Measurements from ENCODE around the gene TBC1D16. TPM values are rescaled to one million over a fixed set of nuclear protein-coding genes. Genes with fewer than 3 reads are reported as not detected.

The TBC1D16 gene
- total and polyA plus RNA-seq, 10 of the 15 experiments (the other 5 are each of a cell fraction or from before 2014, with no cell fraction given), result 0.01 to 0.13 (median 0.06) TPM; not detected in 3

- Histone ChIP-seq H3K27me3 (replicated peaks in 1 of 2; ENCODE audit: control insufficient read depth in 2 of 2, insufficient read depth in 2 of 2, low read length in 1 of 2) (no peaks in the 10 kb centered on the region; a peak in 1 of 4 replicates), H3K9ac (ENCODE audit: control insufficient read depth, insufficient read depth, low read length) (no peak overlapping the region), H3K4me2 (ENCODE audit: control insufficient read depth, insufficient read depth) (no peak overlapping the region), H3K27ac (ENCODE audit: control insufficient read depth, insufficient read depth) (no peak overlapping the region), H3K79me2 (ENCODE audit: control insufficient read depth, insufficient read depth, low read length) (no peaks in the 10 kb centered on the region), H3K9me3 (replicated peaks; ENCODE audit: control insufficient read depth, insufficient read depth, low read length) (no peaks in the 10 kb centered on the region), H3K4me3 (no peak overlapping the region), H4K20me1 (ENCODE audit: control insufficient read depth, insufficient read depth) (no peaks in the 10 kb centered on the region), H2AFZ (ENCODE audit: control insufficient read depth, low read depth, low read length) (no peak overlapping the region), H3K36me3 (ENCODE audit: control insufficient read depth in 2 of 2, insufficient read depth in 2 of 2, low read length in 1 of 2) (no peaks in the 10 kb centered on the region), H3K4me1 (ENCODE audit: control insufficient read depth, insufficient read depth, low read length) (peaks cover 21% of the 10 kb centered on the region)
- in situ Hi-C loops (cut with MboI) (no loop called here), intact Hi-C loops (cut with micrococcal nuclease; ENCODE audit: unreplicated experiment) (loop anchor here (5.0 kb wide), 1 partner anchor 77 kb away; no protein-coding TSS in a partner anchor)
- POLR2A ChIA-PET, result no interaction called here
- ATAC-seq, result no peak
- no peak for FAIRE-seq
- RAD21 ChIA-PET (ENCODE audit: unreplicated experiment), result interaction anchor here (2.0 kb wide), 1 partner anchor 79 kb away, joined by 5 read pairs; no protein-coding TSS in a partner anchor
- TF ChIP-seq TAF1 (IDR thresholded peaks at IDR 0.05; ENCODE audit: borderline replicate concordance, low read depth, low read length) (no peak), EED (IDR thresholded peaks at IDR 0.05; ENCODE audit: low read depth) (no peak), FOXK2 (IDR thresholded peaks at IDR 0.05) (no peak), CHD1 (IDR thresholded peaks at IDR 0.05; ENCODE audit: low read depth, low read length) (no peak), MXI1 (IDR thresholded peaks at IDR 0.05; ENCODE audit: low read depth, low read length) (no peak), KLF5 (IDR thresholded peaks at IDR 0.05; ENCODE audit: partially characterized antibody) (no peak), NKRF (conservative IDR thresholded peaks at IDR 0.05) (no peak), SREBF1 (IDR thresholded peaks at IDR 0.05; ENCODE audit: low read length) (no peak), GABPA (IDR thresholded peaks at IDR 0.05; ENCODE audit: low read depth) (no peak), BHLHE40 (IDR thresholded peaks at IDR 0.05; ENCODE audit: borderline replicate concordance in 1 of 2, low read depth in 2 of 2, low read length in 1 of 2) (no peak), CREM (IDR thresholded peaks at IDR 0.05; ENCODE audit: low read depth) (no peak), FOS (IDR thresholded peaks at IDR 0.05; ENCODE audit: borderline replicate concordance, extremely low read depth, insufficient read length) (no peak), RFX5 (IDR thresholded peaks at IDR 0.05; ENCODE audit: low read depth, low read length) (no peak), PAX5 (IDR thresholded peaks at IDR 0.05; ENCODE audit: borderline replicate concordance, low read depth, low read length) (no peak), ATF7 (IDR thresholded peaks at IDR 0.05; ENCODE audit: low read depth) (no peak), ZSCAN29 (IDR thresholded peaks at IDR 0.05) (no peak)
- TF ChIP-seq, protein P1, sequence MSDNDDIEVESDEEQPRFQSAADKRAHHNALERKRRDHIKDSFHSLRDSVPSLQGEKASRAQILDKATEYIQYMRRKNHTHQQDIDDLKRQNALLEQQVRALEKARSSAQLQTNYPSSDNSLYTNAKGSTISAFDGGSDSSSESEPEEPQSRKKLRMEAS (IDR thresholded peaks at IDR 0.05; ENCODE audit: low read depth, low read length), result no peak
- TF ChIP-seq, protein P2, sequence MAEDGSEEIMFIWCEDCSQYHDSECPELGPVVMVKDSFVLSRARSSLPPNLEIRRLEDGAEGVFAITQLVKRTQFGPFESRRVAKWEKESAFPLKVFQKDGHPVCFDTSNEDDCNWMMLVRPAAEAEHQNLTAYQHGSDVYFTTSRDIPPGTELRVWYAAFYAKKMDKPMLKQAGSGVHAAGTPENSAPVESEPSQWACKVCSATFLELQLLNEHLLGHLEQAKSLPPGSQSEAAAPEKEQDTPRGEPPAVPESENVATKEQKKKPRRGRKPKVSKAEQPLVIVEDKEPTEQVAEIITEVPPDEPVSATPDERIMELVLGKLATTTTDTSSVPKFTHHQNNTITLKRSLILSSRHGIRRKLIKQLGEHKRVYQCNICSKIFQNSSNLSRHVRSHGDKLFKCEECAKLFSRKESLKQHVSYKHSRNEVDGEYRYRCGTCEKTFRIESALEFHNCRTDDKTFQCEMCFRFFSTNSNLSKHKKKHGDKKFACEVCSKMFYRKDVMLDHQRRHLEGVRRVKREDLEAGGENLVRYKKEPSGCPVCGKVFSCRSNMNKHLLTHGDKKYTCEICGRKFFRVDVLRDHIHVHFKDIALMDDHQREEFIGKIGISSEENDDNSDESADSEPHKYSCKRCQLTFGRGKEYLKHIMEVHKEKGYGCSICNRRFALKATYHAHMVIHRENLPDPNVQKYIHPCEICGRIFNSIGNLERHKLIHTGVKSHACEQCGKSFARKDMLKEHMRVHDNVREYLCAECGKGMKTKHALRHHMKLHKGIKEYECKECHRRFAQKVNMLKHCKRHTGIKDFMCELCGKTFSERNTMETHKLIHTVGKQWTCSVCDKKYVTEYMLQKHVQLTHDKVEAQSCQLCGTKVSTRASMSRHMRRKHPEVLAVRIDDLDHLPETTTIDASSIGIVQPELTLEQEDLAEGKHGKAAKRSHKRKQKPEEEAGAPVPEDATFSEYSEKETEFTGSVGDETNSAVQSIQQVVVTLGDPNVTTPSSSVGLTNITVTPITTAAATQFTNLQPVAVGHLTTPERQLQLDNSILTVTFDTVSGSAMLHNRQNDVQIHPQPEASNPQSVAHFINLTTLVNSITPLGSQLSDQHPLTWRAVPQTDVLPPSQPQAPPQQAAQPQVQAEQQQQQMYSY (CRISPR knock-in tag; IDR thresholded peaks at IDR 0.05), result no peak
- DNase-seq (ENCODE audit: low read depth, low spot score), result no peak
- BruUV-seq (replicated peaks), result no TSS peak
- CTCF ChIA-PET, result no interaction called here
- 52% methylated on average over 2 of the region's 3 CpGs for WGBS (ENCODE audit: insufficient coverage, insufficient replicate concordance, low lambda C conversion rate, missing lambda C conversion rate)
- SMC1A ChIA-PET (ENCODE audit: uncharacterized antibody, unreplicated experiment), result no interaction called here
Measured at GRCh38 chr17:79924639-79924976, 111.1 kb downstream of the TBC1D16 start.

Measured in GM12878 (cell line).